ENCODE results near the gene FAM180B.
A peak's percentile ranks its signal among the peaks of the same experiment; 100 is the strongest.
"Not testable (repeated sequence)": the region's sequence is repeated elsewhere in the genome, so short reads cannot be mapped to it uniquely, and the experiment has no call there.

The FAM180B gene

GRCh38 chr11:47560426-47560825, 26.1 kb upstream of the FAM180B start:
- H3K27ac ChIP-seq, result no peak overlapping the region

DNA sequence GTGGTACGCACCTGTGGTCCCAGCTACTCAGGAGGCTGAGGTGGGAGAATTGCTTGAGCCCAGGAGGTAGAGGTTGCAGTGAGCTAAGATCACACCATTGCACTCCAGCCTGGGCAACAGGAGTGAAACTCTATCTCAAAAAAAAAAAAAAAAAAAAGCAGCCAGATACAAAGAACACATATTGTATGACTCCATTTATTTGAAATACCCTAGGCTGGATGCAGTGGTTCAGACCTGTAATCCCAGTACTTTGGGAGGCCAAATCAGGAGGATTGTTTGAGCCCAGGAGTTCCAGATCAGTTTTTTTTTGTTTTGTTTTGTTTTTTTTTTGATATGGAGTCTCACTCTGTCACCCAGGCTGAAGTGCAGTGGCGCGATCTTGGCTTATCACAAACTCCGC, 24.1 kb upstream of the FAM180B start:
- H2AFZ ChIP-seq (ENCODE audit: low read depth); H3K36me3 ChIP-seq (ENCODE audit: insufficient read depth); H3K4me3 ChIP-seq (IDR thresholded peaks at IDR 0.05; ENCODE audit: insufficient read depth, low read depth, low read length); H4K20me1 ChIP-seq (ENCODE audit: insufficient read depth); H3K9ac ChIP-seq; H3K27me3 ChIP-seq (ENCODE audit: insufficient read depth, low read depth); H3K4me2 ChIP-seq; H3K27ac ChIP-seq: not testable (repeated sequence)
- peaks cover 17% of the 10 kb centered on the region; the same call in 1 of the 2 replicates for H3K79me2 ChIP-seq (ENCODE audit: insufficient read depth, low read depth)
- peaks cover 16% of the 10 kb centered on the region for H3K4me1 ChIP-seq (ENCODE audit: low read depth, poor library complexity, severe bottlenecking)

More at GRCh38 chr11:47560426-47560825, 26.1 kb upstream of the FAM180B start:
- Histone ChIP-seq H3K79me2 (ENCODE audit: insufficient read depth, low read depth) (no peaks in the 10 kb centered on the region), H3K4me1 (ENCODE audit: low read depth, poor library complexity, severe bottlenecking) (peaks cover 9% of the 10 kb centered on the region), H2AFZ (ENCODE audit: low read depth) (no peak overlapping the region), H4K20me1 (ENCODE audit: insufficient read depth) (no peaks in the 10 kb centered on the region), H3K27me3 (ENCODE audit: insufficient read depth, low read depth) (no peaks in the 10 kb centered on the region), H3K36me3 (ENCODE audit: insufficient read depth) (no peaks in the 10 kb centered on the region), H3K4me2 (no peak overlapping the region), H3K4me3 (IDR thresholded peaks at IDR 0.05; ENCODE audit: insufficient read depth, low read depth, low read length) (no peak overlapping the region), H3K9ac (no peak overlapping the region)
- TF ChIP-seq CTCF (conservative IDR thresholded peaks at IDR 0.05; ENCODE audit: low read depth, low read length), result no peak

DNA sequence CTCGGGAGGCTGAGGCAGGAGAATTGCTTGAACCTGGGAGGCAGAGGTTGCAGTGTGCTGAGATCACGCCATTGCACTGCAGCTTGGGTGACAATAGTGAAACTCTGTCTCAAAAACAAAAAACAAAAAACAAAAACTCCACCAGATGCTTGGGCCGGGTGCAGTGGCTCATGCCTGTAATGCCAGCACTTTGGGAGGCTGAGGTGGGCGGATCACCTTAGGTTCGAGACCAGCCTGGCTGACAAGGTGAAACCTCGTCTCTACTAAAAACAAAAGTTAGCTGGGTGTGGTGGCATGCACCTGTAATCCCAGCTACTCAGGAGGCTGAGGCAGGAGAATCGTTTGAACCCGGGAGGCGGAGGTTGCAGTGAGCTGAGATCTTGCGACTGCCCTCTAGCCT, 22.1 kb upstream of the FAM180B start:
- peak overlapping the region; percentile 78 for H3K4me2 ChIP-seq
- not testable (repeated sequence) for H3K27ac ChIP-seq; H3K9ac ChIP-seq; H3K4me3 ChIP-seq (IDR thresholded peaks at IDR 0.05; ENCODE audit: insufficient read depth, low read depth, low read length); H3K27me3 ChIP-seq (ENCODE audit: insufficient read depth, low read depth); H4K20me1 ChIP-seq (ENCODE audit: insufficient read depth); H3K36me3 ChIP-seq (ENCODE audit: insufficient read depth); H2AFZ ChIP-seq (ENCODE audit: low read depth)
- peaks cover 16% of the 10 kb centered on the region for H3K4me1 ChIP-seq (ENCODE audit: low read depth, poor library complexity, severe bottlenecking)
- peaks cover 21% of the 10 kb centered on the region; the same call in 1 of the 2 replicates for H3K79me2 ChIP-seq (ENCODE audit: insufficient read depth, low read depth)

- Histone ChIP-seq H2AFZ (ENCODE audit: low read depth) (peak overlapping the region; percentile 97), H3K27ac (peak overlapping the region; percentile 54; the same call in 1 of the 2 replicates), H3K9ac (peak overlapping the region; percentile 93), H3K36me3 (ENCODE audit: insufficient read depth) (no peaks in the 10 kb centered on the region), H3K4me3 (IDR thresholded peaks at IDR 0.05; ENCODE audit: insufficient read depth, low read depth, low read length) (peak overlapping the region; percentile 61), H3K4me1 (ENCODE audit: low read depth, poor library complexity, severe bottlenecking) (peaks cover 16% of the 10 kb centered on the region), H3K4me2 (peak overlapping the region; percentile 78), H3K27me3 (ENCODE audit: insufficient read depth, low read depth) (no peaks in the 10 kb centered on the region), H3K79me2 (ENCODE audit: insufficient read depth, low read depth) (peaks cover 26% of the 10 kb centered on the region; the same call in 1 of the 2 replicates), H4K20me1 (ENCODE audit: insufficient read depth) (no peaks in the 10 kb centered on the region)
- TF ChIP-seq CTCF (conservative IDR thresholded peaks at IDR 0.05; ENCODE audit: low read depth, low read length), result no peak
Measured at GRCh38 chr11:47564933-47565339, 21.5 kb upstream of the FAM180B start.

GRCh38 chr11:47565340-47566148, 20.9 kb upstream of the FAM180B start, which contains the start of gene PTPMT1:
Gene PTPMT1, plus strand, starts transcription at chr11:47565599. Its CDS starts 24 bp downstream, at chr11:47565623.
- Histone ChIP-seq H3K27ac (peak within 1 kb of the TSS; percentile 54), H3K4me1 (ENCODE audit: low read depth, poor library complexity, severe bottlenecking) (peaks cover 16% of the 10 kb centered on the region), H3K79me2 (ENCODE audit: insufficient read depth, low read depth) (peaks cover 31% of the 10 kb centered on the region; the same call in 1 of the 2 replicates), H3K4me2 (peak within 1 kb of the TSS; percentile 78), H4K20me1 (ENCODE audit: insufficient read depth) (no peaks in the 10 kb centered on the region), H2AFZ (ENCODE audit: low read depth) (peak within 1 kb of the TSS; percentile 97), H3K4me3 (IDR thresholded peaks at IDR 0.05; ENCODE audit: insufficient read depth, low read depth, low read length) (peak within 1 kb of the TSS; percentile 61), H3K9ac (peak within 1 kb of the TSS; percentile 93), H3K36me3 (ENCODE audit: insufficient read depth) (no peaks in the 10 kb centered on the region), H3K27me3 (ENCODE audit: insufficient read depth, low read depth) (no peaks in the 10 kb centered on the region)
- no peak for TF ChIP-seq CTCF (conservative IDR thresholded peaks at IDR 0.05; ENCODE audit: low read depth, low read length)

Data from KMS-11 (cell line).